Measurements from ENCODE around the gene PDGFC.

Gene PDGFC

DNA sequence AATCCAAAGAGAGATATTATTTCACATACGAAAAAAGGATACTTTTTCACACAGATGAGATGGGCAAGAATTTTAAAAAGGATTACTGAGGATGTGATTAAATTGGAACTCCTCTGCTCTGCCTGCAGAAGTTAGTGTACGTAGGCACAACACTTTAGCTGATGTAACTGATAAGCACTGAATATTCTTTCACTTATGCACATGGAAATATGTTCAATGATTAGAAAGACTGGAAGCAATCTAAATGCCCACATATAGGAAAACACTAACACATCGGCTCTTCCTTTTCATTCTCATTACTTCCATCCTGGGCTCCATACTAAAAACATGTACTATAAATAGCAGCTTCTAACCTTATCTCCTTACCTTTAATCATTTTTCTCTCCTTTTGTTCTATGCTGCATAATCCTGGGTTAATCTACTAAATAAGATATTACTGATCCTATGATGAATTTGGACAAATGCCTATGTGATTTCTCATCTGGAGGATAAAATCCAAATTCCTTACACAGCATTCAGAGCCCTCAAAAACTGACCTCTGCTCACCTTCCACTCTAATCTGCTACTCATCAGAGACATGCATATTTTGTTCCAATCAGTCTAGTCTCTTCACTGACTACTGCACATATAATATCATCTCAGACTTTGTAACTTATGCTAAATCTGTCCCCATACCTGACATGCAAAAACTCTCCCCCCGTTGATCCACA is 197.8 kb downstream of the PDGFC start:
- no peak for TF ChIP-seq POLR2AphosphoS5 (IDR thresholded peaks at IDR 0.05; ENCODE audit: borderline replicate concordance, low read depth, low read length)
- TF ChIP-seq FOXP2 (optimal IDR thresholded peaks at IDR 0.05; ENCODE audit: control extremely low read depth, extremely low read length, insufficient read depth): no peak
- no peak for TF ChIP-seq EZH2 (IDR thresholded peaks at IDR 0.05)
- H3K36me3 ChIP-seq (ENCODE audit: insufficient read depth, low read length): no peaks in the 10 kb centered on the region
- H3K9me3 ChIP-seq (ENCODE audit: low read depth, low read length): no peaks in the 10 kb centered on the region
- DNase-seq (ENCODE audit: low read depth, low spot score): no peak
- H3K9ac ChIP-seq (ENCODE audit: insufficient read length): no peak overlapping the region
- no peak overlapping the region for H3K27ac ChIP-seq
- no peak overlapping the region for H3K4me3 ChIP-seq

- Histone ChIP-seq H3K36me3 (ENCODE audit: insufficient read depth, low read length) (no peaks in the 10 kb centered on the region), H3K4me3 (peak overlapping the region; percentile 69), H3K9ac (ENCODE audit: insufficient read length) (peak overlapping the region; percentile 13), H3K9me3 (ENCODE audit: low read depth, low read length) (no peaks in the 10 kb centered on the region), H3K27ac (peak overlapping the region; percentile 67)
- DNase-seq (ENCODE audit: low read depth, low spot score): no peak
- TF ChIP-seq EZH2 (IDR thresholded peaks at IDR 0.05): no peak
- no peak; the same call in 1 of the 2 replicates for TF ChIP-seq POLR2AphosphoS5 (IDR thresholded peaks at IDR 0.05; ENCODE audit: borderline replicate concordance, low read depth, low read length)
- TF ChIP-seq FOXP2 (optimal IDR thresholded peaks at IDR 0.05; ENCODE audit: control extremely low read depth, extremely low read length, insufficient read depth): no peak
Observed at GRCh38 chr4:156771171-156771837, 200.3 kb downstream of the PDGFC start.

- H3K9me3 ChIP-seq (ENCODE audit: low read depth, low read length): no peaks in the 10 kb centered on the region
- no peak overlapping the region for H3K27ac ChIP-seq
- no peak overlapping the region for H3K9ac ChIP-seq (ENCODE audit: insufficient read length)
- no peaks in the 10 kb centered on the region for H3K36me3 ChIP-seq (ENCODE audit: insufficient read depth, low read length)
- no peak overlapping the region for H3K4me3 ChIP-seq
- no peak for TF ChIP-seq FOXP2 (optimal IDR thresholded peaks at IDR 0.05; ENCODE audit: control extremely low read depth, extremely low read length, insufficient read depth)
- no peak for TF ChIP-seq EZH2 (IDR thresholded peaks at IDR 0.05)
- no peak for TF ChIP-seq POLR2AphosphoS5 (IDR thresholded peaks at IDR 0.05; ENCODE audit: borderline replicate concordance, low read depth, low read length)
- no peak for DNase-seq (ENCODE audit: low read depth, low spot score)
Observed at GRCh38 chr4:156770140-156770539, 201.5 kb downstream of the PDGFC start.

DNA sequence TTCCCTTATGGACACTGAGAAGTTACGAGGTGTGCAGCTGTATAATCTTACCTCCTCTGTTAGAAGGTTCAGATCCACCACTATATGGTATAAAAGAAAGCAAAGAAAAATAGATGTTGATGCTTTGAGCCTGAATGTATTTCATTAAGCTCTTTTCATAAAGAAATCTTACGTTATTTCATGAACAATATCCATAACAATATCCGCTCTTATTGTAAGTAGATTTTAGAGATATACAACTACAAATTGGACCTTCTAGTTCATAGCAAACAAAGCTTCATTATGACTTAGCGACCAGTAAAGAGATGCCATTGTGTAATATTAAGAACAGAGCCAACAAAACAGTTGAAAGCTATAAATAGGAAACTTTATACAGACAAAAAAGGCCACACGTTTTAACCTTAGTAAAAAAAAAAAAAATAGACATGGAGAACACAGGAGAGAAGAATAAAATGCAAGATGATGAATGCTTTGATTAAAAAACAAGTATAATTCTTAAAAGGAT is 203.6 kb downstream of the PDGFC start:
- Histone ChIP-seq H3K27ac (no peak overlapping the region), H3K36me3 (ENCODE audit: insufficient read depth, low read length) (peaks cover under 1% of the 10 kb centered on the region; the same call in 1 of the 2 replicates), H3K9me3 (ENCODE audit: low read depth, low read length) (no peaks in the 10 kb centered on the region), H3K9ac (ENCODE audit: insufficient read length) (no peak overlapping the region), H3K4me3 (no peak overlapping the region)
- no peak for DNase-seq (ENCODE audit: low read depth, low spot score)
- TF ChIP-seq EZH2 (IDR thresholded peaks at IDR 0.05): no peak

GRCh38 chr4:156766846-156767245 is 204.8 kb downstream of the PDGFC start:
- Histone ChIP-seq H3K36me3 (ENCODE audit: insufficient read depth, low read length) (peaks cover 5% of the 10 kb centered on the region; the same call in 1 of the 2 replicates), H3K9ac (ENCODE audit: insufficient read length) (no peak overlapping the region), H3K4me3 (no peak overlapping the region), H3K27ac (no peak overlapping the region), H3K9me3 (ENCODE audit: low read depth, low read length) (no peaks in the 10 kb centered on the region)
- no peak for DNase-seq (ENCODE audit: low read depth, low spot score)
- TF ChIP-seq EZH2 (IDR thresholded peaks at IDR 0.05) (no peak), POLR2AphosphoS5 (IDR thresholded peaks at IDR 0.05; ENCODE audit: borderline replicate concordance, low read depth, low read length) (no peak), FOXP2 (optimal IDR thresholded peaks at IDR 0.05; ENCODE audit: control extremely low read depth, extremely low read length, insufficient read depth) (no peak)

DNA sequence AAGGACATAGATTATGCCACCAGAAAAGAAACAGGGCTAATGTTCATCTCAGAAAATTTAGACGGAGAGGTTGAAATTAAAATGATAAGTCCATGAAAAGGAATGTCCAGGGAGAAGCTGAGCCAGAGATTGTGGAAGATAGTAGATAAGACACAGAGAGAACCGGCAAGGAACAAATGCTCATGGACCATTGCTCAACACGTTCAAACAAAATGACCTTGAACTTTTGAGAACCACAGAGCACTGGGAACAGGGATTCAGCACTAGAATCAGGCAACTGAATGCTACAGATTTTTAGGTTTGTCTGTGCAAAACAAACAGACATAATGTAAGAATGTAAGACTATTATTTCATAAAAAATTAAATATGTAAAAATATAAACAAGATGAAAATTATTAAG is 206.3 kb downstream of the PDGFC start:
- no peak overlapping the region for H3K4me3 ChIP-seq
- DNase-seq (ENCODE audit: low read depth, low spot score): no peak
- TF ChIP-seq FOXP2 (optimal IDR thresholded peaks at IDR 0.05; ENCODE audit: control extremely low read depth, extremely low read length, insufficient read depth) (no peak), POLR2AphosphoS5 (IDR thresholded peaks at IDR 0.05; ENCODE audit: borderline replicate concordance, low read depth, low read length) (no peak), EZH2 (IDR thresholded peaks at IDR 0.05) (no peak)
- H3K27ac ChIP-seq: no peak overlapping the region
- H3K36me3 ChIP-seq (ENCODE audit: insufficient read depth, low read length): peaks cover 9% of the 10 kb centered on the region; the same call in 1 of the 2 replicates
- no peak overlapping the region for H3K9ac ChIP-seq (ENCODE audit: insufficient read length)
- H3K9me3 ChIP-seq (ENCODE audit: low read depth, low read length): no peaks in the 10 kb centered on the region

DNA sequence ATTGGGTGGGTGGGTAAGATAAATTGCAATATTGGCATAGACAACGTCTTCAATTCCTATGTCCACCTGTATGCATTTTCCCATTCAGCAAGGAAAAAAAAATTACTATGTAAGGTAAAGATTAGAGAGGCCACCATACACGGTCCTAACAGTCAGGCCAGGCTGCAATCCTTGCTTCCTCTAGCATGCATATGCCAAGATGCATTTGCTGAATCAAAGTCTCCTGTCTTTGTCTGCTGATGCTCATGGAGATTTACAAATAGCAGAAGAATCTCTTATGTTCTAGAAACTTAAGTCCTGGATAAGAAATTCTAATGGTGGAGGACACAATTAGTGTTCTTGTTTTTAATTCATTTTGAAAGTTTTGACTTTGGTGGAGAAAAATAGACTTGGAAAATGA is 206.8 kb downstream of the PDGFC start:
- no peak overlapping the region for H3K27ac ChIP-seq
- H3K4me3 ChIP-seq: no peak overlapping the region
- no peaks in the 10 kb centered on the region for H3K9me3 ChIP-seq (ENCODE audit: low read depth, low read length)
- peaks cover 9% of the 10 kb centered on the region; the same call in 1 of the 2 replicates for H3K36me3 ChIP-seq (ENCODE audit: insufficient read depth, low read length)
- DNase-seq (ENCODE audit: low read depth, low spot score): no peak
- no peak for TF ChIP-seq POLR2AphosphoS5 (IDR thresholded peaks at IDR 0.05; ENCODE audit: borderline replicate concordance, low read depth, low read length)
- no peak for TF ChIP-seq EZH2 (IDR thresholded peaks at IDR 0.05)
- TF ChIP-seq FOXP2 (optimal IDR thresholded peaks at IDR 0.05; ENCODE audit: control extremely low read depth, extremely low read length, insufficient read depth): no peak
- no peak overlapping the region for H3K9ac ChIP-seq (ENCODE audit: insufficient read length)

GRCh38 chr4:156764145-156764544 is 207.5 kb downstream of the PDGFC start:
- no peak for DNase-seq (ENCODE audit: low read depth, low spot score)
- Histone ChIP-seq H3K36me3 (ENCODE audit: insufficient read depth, low read length) (peaks cover 9% of the 10 kb centered on the region; the same call in 1 of the 2 replicates), H3K4me3 (no peak overlapping the region), H3K27ac (no peak overlapping the region), H3K9me3 (ENCODE audit: low read depth, low read length) (no peaks in the 10 kb centered on the region), H3K9ac (ENCODE audit: insufficient read length) (no peak overlapping the region)
- TF ChIP-seq EZH2 (IDR thresholded peaks at IDR 0.05) (no peak), POLR2AphosphoS5 (IDR thresholded peaks at IDR 0.05; ENCODE audit: borderline replicate concordance, low read depth, low read length) (no peak), FOXP2 (optimal IDR thresholded peaks at IDR 0.05; ENCODE audit: control extremely low read depth, extremely low read length, insufficient read depth) (no peak)
